ENCODE measurements around the gene ALOX15B.
"Not testable (repeated sequence)": the region's sequence is repeated elsewhere in the genome, so short reads cannot be mapped to it uniquely, and the experiment has no call there.

Gene ALOX15B

DNA sequence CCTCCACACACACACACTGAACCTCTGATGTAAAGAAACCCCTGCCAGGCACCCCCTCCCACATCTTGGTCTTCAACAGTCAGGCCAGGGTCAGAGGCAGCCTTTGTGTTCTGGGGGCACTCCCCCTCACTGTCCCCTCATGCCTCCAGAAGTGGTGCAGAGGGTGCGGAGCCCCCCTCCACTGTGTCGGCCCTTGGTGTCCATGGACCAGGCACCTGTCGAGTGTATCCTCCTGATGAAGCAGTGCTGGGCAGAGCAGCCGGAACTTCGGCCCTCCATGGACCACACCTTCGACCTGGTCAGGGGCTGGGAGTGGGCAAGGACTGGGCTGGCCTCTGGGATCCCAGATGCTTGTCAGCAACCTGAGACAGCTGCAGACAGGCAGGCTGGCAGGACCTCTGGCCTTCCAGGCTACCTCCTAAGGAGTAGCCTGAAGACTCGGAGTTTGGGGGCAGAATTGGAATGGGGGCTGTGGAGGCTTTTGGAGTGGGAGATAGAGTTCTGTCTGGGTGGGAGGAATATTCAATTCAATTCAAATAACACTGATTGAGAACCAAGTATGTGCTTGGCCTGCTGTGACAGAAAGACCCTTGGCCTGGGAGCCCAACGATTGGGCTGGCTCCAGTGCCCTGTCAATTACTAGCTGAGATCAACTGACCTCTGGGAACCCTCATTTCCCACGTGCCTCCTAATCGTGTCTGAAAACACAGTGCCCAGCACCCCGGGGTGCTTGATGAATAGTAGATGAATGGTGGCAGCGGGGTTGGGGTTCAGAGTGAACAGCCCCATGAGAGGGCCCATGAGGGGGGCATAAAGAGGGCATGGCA lies 24.9 kb upstream of the ALOX15B start:
- no peak for DNase-seq

GRCh38 chr17:8014558-8014850 lies 24.4 kb upstream of the ALOX15B start:
- no peak for DNase-seq

- no peak for DNase-seq
Observed at GRCh38 chr17:8015236-8015956, 23.5 kb upstream of the ALOX15B start.

GRCh38 chr17:8015957-8016631 lies 22.8 kb upstream of the ALOX15B start:
- no peak for DNase-seq

DNA sequence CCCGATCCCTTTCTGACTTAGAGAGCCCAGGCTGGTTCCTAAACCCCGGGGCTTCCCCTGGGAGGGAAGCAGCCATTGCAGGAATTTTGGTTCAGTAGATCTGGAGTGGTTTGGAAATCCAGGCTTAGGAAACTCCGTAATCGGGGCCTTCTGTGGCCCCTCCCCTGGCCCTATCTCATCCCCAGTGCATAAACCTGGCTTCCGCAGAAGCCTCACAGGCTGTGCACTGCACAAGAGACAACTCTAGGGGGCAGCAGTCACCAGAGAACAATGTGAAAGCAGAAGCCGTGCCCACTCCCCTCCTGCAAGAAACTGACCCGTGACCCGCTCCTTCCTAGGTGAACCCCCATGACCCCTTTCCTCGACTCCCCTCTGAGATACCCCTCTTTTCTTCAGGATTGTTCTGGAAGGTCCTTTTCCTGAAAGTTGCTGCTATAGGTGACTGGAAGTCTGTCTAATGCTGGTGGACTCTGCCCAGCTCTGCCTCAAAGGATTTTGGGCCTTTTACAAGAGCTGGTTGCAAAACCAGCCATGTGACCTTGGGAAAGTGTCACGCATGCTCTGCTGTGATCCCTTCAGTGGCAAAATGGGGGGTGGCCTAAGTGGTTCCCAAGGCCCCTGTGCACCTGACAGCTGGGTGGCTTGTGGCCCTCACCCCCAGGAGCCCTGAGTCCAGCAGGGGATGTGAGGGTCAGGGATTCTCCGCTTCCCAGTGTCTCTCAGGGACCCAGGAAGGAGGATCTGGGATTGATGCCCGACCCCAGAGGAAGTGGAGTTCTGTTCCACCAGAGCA lies 22.0 kb upstream of the ALOX15B start:
- DNase-seq, result no peak

DNA sequence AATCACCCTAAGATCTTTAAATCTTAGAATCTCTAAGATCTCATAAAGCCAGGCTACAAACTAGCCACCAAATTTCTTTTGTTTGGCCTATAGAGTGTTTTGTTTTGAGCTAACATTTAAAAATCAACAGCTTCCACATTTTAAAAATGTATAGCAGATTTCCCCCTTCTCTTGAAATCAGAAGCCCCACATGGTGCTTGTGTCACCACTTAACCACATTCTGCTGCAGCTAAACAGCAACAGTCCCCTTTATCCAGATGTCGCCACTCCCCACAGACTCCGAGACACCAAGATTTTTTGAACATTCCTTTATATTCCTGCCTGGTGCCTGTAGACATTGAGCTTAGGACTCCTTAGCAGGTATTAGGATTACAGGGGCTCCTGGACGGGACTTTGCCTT lies 20.4 kb upstream of the ALOX15B start:
- no peak for DNase-seq

GRCh38 chr17:8019166-8019565 lies 19.7 kb upstream of the ALOX15B start:
- no peak for DNase-seq

GRCh38 chr17:8019665-8020650 lies 18.9 kb upstream of the ALOX15B start:
- no peak for DNase-seq

DNA sequence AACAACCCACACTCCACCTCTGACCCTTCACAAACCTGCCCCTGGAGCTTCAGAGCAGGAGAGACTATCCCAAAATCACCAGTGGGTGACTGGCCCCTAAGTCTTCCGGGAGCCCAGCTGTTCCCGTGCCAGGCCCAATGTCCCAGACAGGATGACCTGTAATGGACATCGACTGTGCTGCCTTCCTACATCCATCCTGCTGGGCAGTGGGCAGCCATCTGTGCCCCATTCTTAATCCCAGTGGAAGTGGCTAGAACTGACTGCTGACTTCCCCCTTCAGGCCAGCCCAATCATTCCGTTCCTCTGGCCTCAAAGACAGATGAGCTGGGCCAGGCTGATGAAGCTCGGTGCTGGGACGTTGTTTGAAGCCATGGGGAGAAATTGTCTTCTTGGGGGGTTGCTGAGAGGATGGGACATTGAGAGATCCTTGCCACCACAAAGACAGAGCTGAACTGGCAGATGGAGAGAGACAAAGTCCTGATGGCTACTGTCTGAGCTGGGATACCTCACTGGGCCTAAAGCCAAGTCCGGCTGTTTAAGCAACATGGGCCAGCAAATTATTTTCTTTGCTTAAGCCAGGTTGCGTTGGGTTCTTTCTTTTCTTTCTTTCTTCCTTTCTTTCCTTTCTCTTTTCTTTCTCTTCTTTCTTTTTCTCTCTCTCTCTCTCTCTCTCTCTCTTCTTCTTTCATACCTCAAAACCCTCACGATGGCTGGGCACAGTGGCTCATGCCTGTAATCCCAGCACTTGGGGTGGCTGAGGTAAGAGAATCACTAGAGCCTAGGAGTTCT lies 17.9 kb upstream of the ALOX15B start:
- DNase-seq, result no peak

GRCh38 chr17:8021565-8022359 lies 17.1 kb upstream of the ALOX15B start:
- DNase-seq, result no peak

GRCh38 chr17:8022360-8023003 lies 16.4 kb upstream of the ALOX15B start:
- no peak for DNase-seq

DNA sequence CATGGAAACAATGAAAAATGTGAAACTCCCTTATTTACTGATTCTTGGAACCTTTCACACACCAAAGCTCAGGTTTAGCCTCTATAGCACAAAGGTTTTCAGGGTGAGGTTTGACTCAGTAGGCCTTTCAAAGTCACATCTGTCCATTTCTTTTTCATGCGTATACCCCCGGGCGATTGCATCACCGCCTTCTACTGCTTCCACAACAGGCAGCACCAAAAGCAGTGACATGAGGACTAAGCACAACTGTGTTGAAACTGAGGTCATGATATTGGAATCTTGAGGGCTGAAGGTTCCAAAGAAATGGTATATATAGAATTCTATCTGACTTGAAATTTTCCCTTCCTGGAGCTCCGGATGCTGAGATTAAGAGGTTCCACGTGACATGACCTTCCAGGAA lies 14.7 kb upstream of the ALOX15B start:
- DNase-seq, result not testable (repeated sequence)

DNA sequence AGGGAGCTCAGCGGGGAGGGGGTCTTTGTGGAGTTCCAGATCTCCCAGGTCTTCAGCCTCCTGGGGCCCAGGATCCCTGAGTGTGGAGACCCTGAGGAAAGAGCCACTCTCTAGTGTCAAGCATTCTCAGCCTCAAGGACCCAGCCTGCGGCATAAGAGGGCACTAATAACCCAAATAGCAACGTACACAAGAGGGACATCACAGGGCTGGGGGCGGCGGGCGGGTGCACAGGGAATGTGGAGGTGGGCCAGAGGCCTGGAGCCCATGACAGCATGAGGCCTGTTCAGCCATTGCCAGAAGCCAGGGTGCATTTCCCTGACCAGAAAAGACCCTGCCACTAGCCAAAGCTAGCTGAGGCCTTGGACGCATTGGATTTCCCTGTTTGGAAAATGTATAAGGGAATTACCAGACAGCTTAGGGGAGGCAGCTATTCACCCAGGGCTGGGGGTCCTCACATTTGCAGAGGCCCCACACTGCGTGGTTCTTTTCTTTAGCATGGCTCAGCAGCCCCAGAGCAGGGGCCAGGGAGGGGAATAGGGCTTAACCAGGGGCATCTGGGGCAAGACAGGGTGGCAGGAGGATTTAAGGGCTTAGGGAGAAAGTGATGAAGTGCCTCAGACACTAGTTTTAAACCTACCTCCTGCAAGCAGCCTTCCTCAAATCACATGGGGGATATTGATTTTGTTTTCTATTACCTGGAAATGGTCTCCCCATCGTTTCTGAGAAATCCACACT lies 13.5 kb upstream of the ALOX15B start:
- no peak for DNase-seq

DNA sequence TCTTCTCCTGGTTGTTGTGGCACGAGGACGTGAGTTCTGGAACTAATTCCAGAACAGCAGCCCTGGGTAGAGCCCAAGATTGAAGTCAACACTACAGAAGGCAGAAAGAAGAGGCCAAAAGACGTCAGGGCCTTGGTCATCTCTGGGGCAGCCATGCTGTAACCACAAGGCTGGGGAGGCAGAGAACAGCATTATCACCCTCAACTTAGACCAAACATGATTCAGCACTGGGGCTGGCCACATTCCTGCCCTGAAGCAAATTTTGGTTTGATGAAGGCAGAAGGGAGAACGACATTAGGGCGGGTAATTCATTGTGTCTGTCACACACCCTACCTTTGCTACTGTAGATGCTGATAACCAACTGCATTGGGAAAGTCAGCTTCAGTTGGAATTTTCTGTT lies 9.7 kb upstream of the ALOX15B start:
- no peak for DNase-seq

- DNase-seq, result no peak
Observed at GRCh38 chr17:8031261-8031661, 7.6 kb upstream of the ALOX15B start.

GRCh38 chr17:8031950-8032349 lies 6.9 kb upstream of the ALOX15B start:
- no peak for DNase-seq

- no peak for DNase-seq
Observed at GRCh38 chr17:8032442-8032841, 6.4 kb upstream of the ALOX15B start.

GRCh38 chr17:8039611-8040168 lies 831 bp downstream of the ALOX15B start:
- DNase-seq, result no peak
